OCI-LY1 (cell line): ENCODE measurements around the gene SLC10A1.

ENCODE experiments used
- EZH2 ChIP-seq: fragments of 200-600 bp; sonication (generic), shearing (Covaris generic); IDR thresholded peaks from 2 replicates; pipeline ENCODE4 v1.8.0; 2017; ENCODE audit warnings: borderline replicate concordance, mixed run types, mild to moderate bottlenecking, antibody characterized with exemption, low read length, moderate library complexity, mixed read lengths
- TF ChIP-seq, protein P1 (sequence below): fragments of 200-600 bp; sonication (generic), shearing (Covaris generic); IDR thresholded peaks from 2 replicates; pipeline ENCODE4 v1.5.1; 2017; ENCODE audit warnings: mild to moderate bottlenecking, antibody characterized with exemption, low read length, moderate library complexity, mixed read lengths

- TF ChIP-seq, protein P1, sequence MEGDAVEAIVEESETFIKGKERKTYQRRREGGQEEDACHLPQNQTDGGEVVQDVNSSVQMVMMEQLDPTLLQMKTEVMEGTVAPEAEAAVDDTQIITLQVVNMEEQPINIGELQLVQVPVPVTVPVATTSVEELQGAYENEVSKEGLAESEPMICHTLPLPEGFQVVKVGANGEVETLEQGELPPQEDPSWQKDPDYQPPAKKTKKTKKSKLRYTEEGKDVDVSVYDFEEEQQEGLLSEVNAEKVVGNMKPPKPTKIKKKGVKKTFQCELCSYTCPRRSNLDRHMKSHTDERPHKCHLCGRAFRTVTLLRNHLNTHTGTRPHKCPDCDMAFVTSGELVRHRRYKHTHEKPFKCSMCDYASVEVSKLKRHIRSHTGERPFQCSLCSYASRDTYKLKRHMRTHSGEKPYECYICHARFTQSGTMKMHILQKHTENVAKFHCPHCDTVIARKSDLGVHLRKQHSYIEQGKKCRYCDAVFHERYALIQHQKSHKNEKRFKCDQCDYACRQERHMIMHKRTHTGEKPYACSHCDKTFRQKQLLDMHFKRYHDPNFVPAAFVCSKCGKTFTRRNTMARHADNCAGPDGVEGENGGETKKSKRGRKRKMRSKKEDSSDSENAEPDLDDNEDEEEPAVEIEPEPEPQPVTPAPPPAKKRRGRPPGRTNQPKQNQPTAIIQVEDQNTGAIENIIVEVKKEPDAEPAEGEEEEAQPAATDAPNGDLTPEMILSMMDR, result no peak
- TF ChIP-seq EZH2, result no peak
Observed at GRCh38 chr14:69845050-69845581, 48.1 kb upstream of the SLC10A1 start.
